GM19467 (cell line): ENCODE results near the gene FBP1.
"Not testable (repeated sequence)": the region's sequence is repeated elsewhere in the genome, so short reads cannot be mapped to it uniquely, and the experiment has no call there.

Source experiments
- ATAC-seq: cut with Tn5 transposase; IDR thresholded peaks from one replicate; pipeline ENCODE4 v1.9.1; 2021; ENCODE audit warnings: mild to moderate bottlenecking, moderate library complexity; ENCODE audit not compliant: unreplicated experiment

The FBP1 gene

DNA sequence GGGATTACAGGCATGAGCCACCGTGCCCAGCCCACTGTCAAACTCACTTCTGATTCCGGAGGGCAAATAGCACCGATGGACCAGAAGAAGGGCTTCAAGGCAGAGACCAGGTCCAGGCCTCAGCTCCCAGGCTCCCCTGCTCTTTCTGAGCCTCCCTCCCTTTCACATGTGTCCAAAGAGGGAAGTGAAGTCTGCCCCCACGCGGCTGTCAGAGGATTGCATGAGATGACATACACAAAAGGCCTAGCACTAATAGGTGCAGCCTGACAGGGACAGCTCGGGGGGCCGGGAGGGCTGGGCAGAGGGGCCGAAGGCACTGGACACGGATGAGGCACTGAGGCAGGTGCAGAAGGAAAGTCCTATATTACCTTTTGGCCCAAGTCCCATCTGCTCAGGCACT is 16.1 kb downstream of the FBP1 start:
- no peak for ATAC-seq

DNA sequence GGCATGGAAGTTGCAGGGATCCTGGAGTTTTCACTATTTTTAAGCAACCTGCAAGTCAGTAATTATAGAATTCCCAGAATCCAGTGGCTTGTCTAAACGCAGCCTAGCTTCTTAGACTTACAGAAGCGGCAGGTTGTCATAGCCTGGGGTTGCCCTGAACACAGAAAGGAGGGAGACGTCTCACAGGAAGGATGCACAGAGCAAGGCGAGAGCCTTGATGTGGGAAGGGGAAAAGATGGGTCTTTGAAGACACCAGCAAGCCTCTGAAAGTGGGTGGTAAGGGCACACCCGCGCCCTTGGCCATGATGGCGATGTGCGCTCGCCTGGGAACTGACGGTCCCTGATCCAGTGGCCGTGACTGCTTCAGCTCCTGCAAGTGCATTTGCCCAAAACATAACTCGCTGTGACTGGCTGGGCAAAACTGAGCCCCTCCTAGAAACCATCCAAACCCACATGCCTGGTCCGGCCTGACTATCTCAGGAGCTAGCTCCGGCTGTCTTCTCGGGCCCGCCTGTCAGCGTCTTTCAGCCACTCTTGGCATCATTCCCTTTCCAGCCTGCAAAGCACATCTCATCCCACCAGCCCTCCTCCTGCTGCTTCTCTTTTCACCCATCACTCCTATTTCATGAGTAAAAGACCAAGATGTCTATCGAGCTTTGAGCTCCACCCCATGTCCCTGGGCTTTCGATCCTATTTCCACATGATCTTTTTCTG is 17.1 kb downstream of the FBP1 start:
- no peak for ATAC-seq

DNA sequence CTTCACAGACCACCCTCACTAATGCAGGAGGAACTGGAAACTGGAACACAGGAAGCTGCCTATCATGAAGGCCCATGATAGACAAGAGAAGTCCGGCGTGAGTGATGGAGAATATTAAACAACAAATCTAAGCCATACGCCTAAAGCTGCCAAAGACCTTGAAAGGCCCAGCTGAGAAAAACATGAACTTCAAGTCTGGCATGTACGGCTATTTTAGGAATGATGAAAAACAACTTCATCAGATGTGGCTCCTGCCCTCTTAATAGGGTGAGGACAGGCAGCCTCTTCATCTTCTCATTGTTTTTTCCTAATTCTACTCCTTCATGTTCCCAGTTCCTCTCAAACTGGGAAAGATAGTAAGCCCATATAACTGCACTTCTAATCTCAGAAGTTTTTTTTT is 20.3 kb downstream of the FBP1 start:
- no peak for ATAC-seq

DNA sequence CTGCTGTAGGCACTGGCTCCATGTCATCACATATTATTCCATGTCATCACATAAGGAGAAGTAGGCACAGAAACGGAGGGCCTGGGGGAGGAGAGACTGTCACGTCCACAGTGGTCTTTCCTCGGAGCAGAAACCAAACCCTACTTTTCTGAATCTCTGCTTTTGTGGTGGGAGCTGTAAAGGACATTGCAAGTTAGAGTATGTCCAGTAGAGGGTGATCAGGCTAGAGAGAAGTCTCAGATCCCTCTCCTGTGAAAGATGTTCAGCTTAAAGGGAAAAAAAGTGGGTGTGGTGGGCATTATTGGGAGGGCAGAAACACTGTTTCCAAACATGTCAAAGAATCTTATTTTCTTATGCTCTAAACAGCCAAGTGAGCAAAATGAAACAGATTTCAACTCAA is 26.3 kb downstream of the FBP1 start:
- ATAC-seq = no peak

DNA sequence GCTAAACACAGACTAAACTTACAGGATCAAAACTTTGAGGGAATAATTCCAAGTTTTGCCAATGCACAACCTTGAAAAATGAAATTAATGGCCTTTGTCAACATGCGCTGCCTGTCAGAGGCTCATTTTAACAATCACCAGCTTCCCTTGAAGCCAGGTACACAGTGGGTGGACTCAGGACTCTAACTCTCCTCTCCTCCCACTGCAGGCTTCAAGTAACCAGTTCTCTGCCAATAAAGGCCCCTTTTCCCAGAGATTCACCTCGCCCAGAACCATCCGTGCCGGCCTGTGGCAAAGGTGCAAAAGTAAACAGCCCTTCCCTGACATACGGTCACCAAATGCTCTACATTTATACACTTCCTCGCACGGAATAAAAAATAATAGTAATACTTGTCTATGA is 27.2 kb downstream of the FBP1 start:
- no peak for ATAC-seq

GRCh38 chr9:94611638-94612068 is 27.7 kb downstream of the FBP1 start:
- ATAC-seq = no peak

GRCh38 chr9:94610181-94610606 is 29.1 kb downstream of the FBP1 start:
- ATAC-seq = no peak

- no peak for ATAC-seq
Observed at GRCh38 chr9:94607423-94607691, 32.0 kb downstream of the FBP1 start.

GRCh38 chr9:94606646-94607422 is 32.5 kb downstream of the FBP1 start:
- no peak for ATAC-seq

DNA sequence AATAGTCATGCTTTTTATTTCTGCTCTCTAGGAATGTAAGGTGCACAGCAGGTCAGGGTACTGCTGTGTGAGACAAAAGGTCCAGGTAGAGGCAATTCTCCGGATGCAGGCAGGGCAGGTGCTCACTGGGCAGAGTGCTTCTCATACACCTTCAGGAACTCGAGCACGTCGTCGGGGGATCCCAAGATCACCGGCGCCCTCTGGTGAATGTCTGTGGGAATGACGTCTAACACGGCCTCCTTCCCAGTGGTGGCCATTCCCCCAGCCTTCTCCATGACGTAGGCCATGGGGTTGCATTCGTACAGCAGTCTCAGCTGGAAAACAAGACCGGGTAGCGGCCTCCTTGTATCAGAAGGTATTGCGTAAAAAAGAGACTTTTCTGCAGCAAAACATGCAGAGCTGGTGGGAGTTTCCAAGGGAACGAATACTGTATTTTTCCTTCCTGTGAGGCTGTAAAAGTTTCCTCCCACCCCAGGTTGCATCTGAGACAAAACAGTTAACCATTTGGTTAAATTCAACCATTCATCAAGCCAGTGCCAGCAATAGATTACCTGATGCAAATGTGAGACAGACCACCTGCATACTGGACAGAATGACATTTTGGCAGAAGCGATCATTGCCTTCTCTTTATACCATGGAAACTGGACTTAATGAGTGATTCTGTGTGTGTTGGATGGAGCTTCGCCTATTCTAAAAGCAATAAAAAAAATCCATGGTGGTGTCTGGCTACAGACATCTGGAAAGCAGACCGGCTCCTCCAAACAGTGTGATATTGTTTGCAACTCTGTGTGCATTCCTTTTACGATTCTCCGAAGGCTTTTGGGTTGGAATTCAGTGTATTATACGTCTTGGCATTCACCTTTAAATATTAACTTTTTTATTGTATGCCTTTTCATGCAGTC is 35.8 kb downstream of the FBP1 start:
- no peak for ATAC-seq

GRCh38 chr9:94602666-94603065 is 36.7 kb downstream of the FBP1 start:
- ATAC-seq = no peak

GRCh38 chr9:94600715-94601114 is 38.6 kb downstream of the FBP1 start:
- ATAC-seq = no peak

DNA sequence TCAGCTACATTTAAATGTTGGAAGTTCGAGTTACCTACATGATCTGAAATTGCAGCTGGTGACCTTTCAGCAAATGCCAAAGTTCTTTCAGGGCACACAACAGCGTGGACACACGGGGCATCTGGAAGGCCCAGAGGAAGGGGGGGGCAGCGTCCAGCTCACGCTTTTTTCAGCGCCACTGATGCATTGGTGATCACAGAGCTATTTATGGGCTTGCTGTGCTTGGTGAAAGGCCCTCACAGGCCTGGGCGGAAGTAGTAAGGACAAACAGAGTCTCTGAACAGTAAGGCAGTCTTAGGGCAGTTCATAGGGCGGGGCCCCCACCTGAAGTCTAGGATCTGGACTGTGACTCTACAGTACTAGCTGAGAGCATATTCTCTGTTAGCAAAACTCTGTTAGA is 39.1 kb downstream of the FBP1 start:
- no peak for ATAC-seq

- ATAC-seq = no peak
Observed at GRCh38 chr9:94599102-94599501, 40.2 kb downstream of the FBP1 start.

- ATAC-seq = no peak
Observed at GRCh38 chr9:94593459-94594345, 45.6 kb downstream of the FBP1 start, which contains the start of gene FBP2. TSS of gene FBP2 (minus strand) at chr9:94593824. CDS start at chr9:94593726, 98 bp downstream.

DNA sequence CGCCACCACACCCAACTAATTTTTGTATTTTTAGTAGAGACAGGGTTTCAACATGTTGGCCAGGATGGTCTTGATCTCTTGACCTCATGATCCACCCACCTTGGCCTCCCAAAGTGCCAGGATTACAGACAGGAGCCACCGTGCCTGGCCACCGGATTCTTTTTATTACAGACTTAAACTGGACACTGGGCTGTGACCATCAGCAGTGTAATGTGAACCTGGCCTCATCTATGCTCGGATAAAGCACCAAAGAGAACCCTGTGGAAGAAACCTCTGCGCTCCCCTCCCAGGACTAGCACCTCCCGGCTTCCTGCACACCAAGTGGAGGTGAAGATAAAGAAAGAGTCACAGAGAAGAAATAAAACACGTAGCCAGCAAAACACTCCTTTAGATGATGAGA is 46.6 kb downstream of the FBP1 start:
- not testable (repeated sequence) for ATAC-seq

DNA sequence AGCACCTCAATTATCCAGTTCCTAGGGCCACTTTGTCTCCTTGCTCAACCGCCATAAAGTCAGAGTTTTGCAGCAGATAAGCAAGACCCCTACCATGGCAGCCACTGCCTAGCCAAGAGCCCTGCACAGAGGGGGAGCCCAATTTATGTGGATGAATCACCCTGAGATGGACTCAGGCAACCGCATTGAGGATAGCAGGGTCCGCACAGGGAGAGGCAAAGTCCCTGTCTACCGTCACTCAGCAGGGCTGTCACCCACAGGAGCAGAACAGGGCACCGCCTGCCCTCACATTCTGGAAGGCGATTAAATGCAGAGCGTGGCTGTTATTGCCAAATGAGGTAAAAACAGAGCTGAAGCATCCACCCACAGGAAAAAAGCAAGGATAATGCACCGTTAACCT is 47.4 kb downstream of the FBP1 start:
- ATAC-seq = no peak

DNA sequence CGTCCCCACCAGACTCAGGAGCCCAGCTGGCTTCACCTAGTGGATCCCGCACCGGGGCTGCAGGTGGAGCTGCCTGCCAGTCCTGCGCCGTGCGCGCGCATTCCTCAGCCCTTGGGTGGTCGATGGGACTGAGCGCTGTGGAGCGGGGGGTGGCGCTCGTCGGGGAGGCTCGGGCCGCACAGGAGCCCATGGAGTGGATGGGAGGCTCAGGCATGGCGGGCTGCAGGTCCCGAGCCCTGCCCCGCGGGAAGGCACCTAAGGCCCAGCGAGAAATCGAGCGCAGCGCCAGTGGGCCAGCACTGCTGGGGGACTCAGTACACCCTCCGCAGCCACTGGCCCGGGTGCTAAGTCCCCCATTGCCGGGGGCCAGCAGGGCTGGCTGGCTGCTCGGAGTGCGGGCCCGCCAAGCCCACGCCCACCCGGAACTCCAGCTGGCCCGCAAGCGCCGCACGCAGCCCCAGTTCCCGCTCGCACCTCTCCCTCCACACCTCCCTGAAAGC is 48.2 kb downstream of the FBP1 start:
- not testable (repeated sequence) for ATAC-seq

DNA sequence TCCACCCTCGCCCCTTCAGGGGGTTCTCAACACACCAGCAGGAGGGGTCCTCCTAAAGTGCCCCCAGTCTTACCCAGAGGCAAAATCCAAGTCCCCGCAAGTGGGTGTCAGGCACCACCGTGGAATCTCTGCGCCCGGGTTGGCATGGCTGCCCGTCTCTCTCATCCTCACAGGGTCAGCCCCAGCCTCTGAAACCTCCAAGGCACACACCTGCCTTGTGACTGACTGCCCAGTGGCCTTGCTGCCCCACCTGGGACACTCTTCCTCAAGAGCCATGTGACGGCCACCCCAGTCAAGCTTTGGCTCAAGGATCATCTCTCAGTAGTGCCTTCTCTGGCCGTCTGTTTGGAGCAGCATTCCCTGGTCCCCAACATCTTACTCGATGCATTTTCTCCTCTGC is 50.6 kb downstream of the FBP1 start:
- no peak for ATAC-seq

- ATAC-seq = no peak
Observed at GRCh38 chr9:94586814-94587213, 52.5 kb downstream of the FBP1 start.
